Measurements from ENCODE around the gene KLHL25. TPM values are rescaled to one million over a fixed set of nuclear protein-coding genes. Genes with fewer than 3 reads are reported as not detected.

KLHL25 gene
- total and polyA plus RNA-seq, 2 of the 8 experiments (the other 6 are each of a cell fraction or from before 2014, with no cell fraction given): 16.5 to 22.0 TPM

DNA sequence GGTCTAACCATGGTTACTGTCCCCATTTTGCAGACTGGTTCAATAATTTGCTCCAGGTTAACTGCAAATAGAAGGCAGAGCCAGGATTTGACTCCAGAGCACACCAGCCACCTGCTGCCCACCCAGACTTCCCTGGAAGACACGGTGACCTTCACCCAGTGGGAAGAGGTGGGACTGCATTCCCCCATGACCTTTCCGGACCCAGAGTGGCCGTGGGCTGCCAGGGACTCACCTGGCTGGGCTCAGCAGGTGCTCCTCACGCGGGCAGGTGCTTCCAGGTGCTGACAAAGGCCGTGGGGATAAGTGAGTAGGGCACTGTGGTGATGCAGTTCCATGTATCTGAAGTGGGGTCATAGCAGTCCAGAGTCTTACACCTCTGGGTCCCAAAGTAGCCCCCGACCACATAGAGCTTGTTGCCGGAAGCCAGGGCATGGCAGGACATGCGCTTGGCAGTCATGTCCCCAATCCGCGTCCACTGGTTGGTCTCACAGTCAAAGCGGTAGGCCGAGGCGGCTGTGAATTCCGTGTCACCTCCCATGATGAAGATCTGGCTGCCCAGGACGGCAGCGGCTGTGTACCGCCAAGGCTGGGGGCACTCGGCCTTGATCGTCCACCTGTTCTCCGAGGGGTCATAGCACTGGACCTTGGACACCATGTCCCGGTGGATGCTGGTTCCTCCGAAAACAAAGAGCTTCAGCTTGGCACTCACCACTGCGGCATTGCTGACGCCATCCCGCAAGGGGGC, 26.8 kb downstream of the KLHL25 start (continued):
- no peak for TF ChIP-seq GTF2F1 (IDR thresholded peaks at IDR 0.05; ENCODE audit: borderline replicate concordance, low read depth, low read length)
- TF ChIP-seq EP300 (IDR thresholded peaks at IDR 0.05; ENCODE audit: borderline replicate concordance in 1 of 2, low read depth in 2 of 2, low read length in 2 of 2): no peak
- no peak for TF ChIP-seq TBP (IDR thresholded peaks at IDR 0.05; ENCODE audit: low read depth, low read length)
